AG09309 (cell line): ENCODE results near the gene ZBTB43.
"Not testable (repeated sequence)": the region's sequence is repeated elsewhere in the genome, so short reads cannot be mapped to it uniquely, and the experiment has no call there.

ENCODE experiments used
- DNase-seq: peaks from one replicate; pipeline ENCODE4 v3.0.0-alpha.2; 2010; ENCODE audit warnings: low read depth
- H3K4me3 ChIP-seq: 2 replicates; pipeline ENCODE4 v1.5.1; 2011; ENCODE audit warnings: mild to moderate bottlenecking, low read depth, low read length, moderate library complexity; ENCODE audit not compliant: control insufficient read depth
- TF ChIP-seq, protein P1 (sequence below): IDR thresholded peaks from 2 replicates; pipeline ENCODE4 v1.5.1; 2011; ENCODE audit warnings: mild to moderate bottlenecking, low read depth, low read length, inconsistent platforms; ENCODE audit not compliant: insufficient read depth, control insufficient read depth; ENCODE audit errors: missing control alignments

Gene ZBTB43

DNA sequence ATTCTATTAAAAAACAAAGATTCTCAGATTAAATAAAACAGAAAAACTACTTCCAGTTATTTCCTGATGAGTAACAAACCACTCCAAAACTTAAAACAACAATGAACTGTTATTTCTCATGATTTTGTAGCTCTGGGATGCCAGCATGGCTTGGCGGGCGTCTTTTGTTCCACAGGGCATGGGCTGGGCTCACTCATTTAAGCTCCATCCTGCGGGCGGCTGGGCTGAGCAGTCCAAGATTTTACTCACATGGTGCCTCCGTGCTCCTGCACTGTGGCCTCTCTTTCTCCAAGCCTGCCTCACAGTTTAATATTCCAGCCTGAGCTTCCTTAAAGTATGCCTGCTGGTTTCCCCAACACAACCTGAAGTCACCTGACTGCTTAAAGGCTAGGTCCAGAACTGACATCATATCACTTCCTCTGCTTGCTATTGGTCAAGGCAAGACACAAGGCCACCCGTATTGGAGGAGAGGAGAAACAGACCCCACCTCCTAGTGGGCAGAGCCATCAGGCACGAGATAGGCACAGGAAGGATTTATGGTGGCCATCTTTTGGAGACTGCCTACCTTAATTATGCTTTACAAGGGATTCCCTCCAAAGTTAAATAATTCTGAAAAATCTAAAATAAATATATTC lies 41.6 kb upstream of the ZBTB43 start:
- DNase-seq = no peak
- TF ChIP-seq, protein P1, sequence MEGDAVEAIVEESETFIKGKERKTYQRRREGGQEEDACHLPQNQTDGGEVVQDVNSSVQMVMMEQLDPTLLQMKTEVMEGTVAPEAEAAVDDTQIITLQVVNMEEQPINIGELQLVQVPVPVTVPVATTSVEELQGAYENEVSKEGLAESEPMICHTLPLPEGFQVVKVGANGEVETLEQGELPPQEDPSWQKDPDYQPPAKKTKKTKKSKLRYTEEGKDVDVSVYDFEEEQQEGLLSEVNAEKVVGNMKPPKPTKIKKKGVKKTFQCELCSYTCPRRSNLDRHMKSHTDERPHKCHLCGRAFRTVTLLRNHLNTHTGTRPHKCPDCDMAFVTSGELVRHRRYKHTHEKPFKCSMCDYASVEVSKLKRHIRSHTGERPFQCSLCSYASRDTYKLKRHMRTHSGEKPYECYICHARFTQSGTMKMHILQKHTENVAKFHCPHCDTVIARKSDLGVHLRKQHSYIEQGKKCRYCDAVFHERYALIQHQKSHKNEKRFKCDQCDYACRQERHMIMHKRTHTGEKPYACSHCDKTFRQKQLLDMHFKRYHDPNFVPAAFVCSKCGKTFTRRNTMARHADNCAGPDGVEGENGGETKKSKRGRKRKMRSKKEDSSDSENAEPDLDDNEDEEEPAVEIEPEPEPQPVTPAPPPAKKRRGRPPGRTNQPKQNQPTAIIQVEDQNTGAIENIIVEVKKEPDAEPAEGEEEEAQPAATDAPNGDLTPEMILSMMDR = no peak
- H3K4me3 ChIP-seq = no peak overlapping the region

DNA sequence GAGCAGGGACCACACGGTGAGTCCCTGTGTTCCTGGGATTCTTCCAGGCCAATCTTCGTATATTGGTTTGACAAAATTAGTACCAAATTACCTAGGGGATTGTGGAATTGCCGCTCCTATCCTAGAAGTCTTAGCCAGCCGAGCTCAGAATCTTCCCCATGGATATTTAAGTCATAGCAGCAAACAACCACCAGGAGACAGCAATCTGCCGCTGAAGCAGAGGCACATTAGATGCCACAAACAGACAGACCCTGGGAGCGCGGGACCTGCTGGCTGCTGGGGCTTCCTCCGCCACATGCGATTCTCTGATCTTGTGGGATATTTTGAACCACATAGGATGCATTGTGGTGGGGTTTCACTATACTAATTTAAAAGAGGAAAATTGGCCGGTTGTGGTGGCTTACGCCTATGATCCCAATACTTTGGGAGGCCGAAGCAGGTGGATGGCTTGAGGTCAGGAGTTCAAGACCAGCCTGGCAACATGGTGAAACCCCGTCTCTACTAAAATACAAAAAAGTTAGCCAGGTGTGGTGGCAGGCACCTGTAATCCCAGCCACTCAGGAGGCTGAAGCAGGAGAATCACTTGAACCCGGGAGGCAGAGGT lies 31.7 kb upstream of the ZBTB43 start:
- no peak for DNase-seq
- no peak overlapping the region for H3K4me3 ChIP-seq

DNA sequence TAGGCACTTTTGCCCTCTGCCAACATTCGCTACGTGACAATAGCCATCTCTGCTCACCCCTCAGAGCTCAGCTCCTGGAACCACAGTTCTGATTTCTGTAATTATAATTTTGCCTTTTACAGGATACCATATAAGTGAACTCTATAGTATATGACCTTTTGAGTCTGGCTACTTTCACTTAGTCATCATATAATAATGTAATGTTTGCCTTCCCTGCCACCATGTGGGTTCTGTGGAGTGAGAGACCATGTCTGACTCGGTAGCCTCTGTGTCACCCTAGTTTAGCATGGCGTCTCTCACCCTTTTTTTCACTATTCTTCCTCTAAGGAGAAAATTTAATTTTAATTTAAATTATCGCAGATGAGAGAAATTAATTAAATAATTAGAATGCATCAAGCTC lies 28.9 kb upstream of the ZBTB43 start:
- no peak for DNase-seq
- H3K4me3 ChIP-seq = no peak overlapping the region
- TF ChIP-seq, protein P1 = no peak

More for the DNA sequence above, 31.7 kb upstream of the ZBTB43 start:
- TF ChIP-seq, protein P1 = peak; percentile 70

DNA sequence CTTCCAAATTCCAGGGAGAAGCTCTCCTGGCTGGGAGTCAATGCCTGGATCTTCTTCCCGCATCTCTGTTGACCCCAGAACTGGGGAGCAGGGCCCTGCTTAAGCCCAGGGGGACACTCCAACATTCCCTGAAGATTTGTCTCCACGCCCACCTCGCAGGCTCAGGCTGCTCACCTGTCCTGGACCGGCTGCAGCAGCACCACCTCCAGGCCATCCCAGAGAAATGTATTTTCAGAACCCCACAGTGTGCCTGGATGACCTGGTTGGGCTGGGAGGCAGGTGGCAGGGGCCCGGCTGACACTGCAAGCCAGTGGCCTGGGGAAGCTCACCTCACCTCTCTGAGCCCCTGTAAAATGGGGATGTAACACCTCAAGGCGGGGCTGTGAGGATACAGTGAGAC lies 27.1 kb upstream of the ZBTB43 start:
- H3K4me3 ChIP-seq = no peak overlapping the region
- TF ChIP-seq, protein P1 = no peak
- DNase-seq = no peak

DNA sequence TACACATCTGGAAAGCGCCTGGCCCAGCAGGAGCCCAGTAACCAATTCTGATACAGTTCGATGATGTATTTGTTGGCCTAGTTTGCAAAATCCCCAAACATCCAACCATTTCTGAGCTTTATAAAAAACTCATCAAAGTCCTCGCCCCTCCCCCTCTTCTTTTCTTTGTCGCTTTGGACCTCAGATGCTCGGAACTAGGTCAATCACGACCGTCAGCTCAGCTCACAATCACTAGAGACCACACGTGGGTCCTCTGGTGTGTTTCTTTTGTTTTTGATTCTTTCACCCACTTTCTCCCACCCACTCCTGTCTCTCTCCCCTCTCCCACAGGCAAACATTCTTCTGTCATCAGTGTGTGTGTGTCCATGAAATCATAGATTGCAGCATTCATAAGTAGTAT lies 26.7 kb upstream of the ZBTB43 start:
- DNase-seq = no peak
- TF ChIP-seq, protein P1 = no peak
- H3K4me3 ChIP-seq = no peak overlapping the region

DNA sequence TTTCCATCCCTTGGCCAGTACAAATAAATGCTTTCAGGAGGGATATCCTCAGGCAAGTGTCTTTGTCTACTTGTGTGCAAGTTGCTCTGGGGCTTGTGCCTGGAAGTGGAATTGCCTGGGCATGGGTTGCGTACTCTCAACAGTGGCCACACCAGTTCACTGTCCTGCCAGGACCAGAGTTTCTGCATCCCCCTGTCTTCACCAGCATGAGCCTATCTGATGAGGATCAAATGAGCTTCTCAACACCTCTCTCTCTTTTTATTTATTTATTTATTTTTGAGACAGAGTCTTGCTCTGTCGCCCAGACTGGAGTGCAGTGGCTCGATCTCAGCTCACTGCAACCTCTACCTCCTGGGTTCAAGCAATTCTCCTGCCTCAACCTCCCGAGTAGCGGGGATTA lies 26.1 kb upstream of the ZBTB43 start:
- not testable (repeated sequence) for H3K4me3 ChIP-seq, DNase-seq

DNA sequence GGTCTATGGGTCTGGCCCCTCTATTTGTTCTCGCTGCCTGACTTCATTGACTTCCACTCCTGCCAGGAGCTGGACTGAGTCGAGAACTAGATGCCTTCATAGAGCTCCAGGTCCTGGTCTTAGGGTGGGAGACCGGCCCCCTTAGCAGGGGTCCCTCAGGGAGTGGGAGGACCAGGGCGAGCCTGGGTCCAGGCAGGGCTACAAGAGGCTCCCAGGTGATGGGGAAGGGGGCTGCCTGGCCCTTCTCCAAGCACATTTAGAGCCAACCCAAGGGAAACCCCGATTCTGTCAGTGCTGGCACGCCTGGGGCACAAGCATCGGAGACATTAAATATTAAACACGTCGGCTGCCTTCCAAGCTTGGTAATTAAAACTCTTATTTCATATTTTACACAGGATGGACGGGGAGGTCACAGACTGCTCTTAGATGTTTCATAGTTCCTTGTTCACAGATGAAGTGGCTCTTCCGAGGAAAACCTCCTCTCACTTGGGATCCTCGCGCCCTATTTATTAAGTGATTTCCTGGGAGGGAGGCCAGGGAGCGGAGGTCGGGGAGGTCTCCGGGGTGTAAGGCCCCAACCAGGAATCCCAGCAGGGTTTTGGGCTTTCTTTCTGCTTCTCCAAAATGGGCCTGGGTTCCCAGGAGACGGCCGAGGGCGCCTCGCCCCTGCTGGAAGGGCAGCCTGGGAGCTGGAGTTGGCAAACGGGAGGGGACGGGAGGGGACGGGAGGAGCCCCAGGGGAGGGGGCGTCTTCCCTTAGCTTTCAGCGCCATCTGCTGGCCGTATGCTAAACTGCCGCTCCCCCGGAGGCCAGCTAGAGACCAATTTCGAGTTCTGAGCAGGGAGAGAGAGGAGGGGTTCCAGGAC lies 23.4 kb upstream of the ZBTB43 start:
- TF ChIP-seq, protein P1 = peak; percentile 93
- no peak overlapping the region; the same call in 1 of the 2 replicates for H3K4me3 ChIP-seq
- DNase-seq = no peak
